Upper lobe of left lung (tissue), 6 donors: ENCODE measurements around the gene SECISBP2L. TPM values are rescaled to one million over a fixed set of nuclear protein-coding genes. Genes with fewer than 3 reads are reported as not detected.

Experiments used
- ATAC-seq, 2 donors: fragments of 200-7000 bp; cut with Tn5 transposase; one replicate each; pipeline ENCODE4 v1.9.1; 2022; ENCODE audit warnings: mild to moderate bottlenecking in 2 of 2, moderate library complexity in 2 of 2; ENCODE audit not compliant: low FRiP score in 2 of 2
- DNase-seq, 2 donors: peaks; one replicate each; pipeline ENCODE4 v3.0.0-alpha.2; 2019 to 2020
- H3K27ac ChIP-seq, 4 donors: fragments of 200-600 bp; sonication (generic); one replicate each; pipeline ENCODE4 v1.5.1; 2016 to 2019
- H3K27me3 ChIP-seq, 4 donors: fragments of 200-600 bp; sonication (generic); one replicate each; pipeline ENCODE4 v1.5.1; 2017 to 2019
- H3K36me3 ChIP-seq, 4 donors: fragments of 200-600 bp; sonication (generic); one replicate each; pipeline ENCODE4 v1.5.1; 2016 to 2019
- H3K4me1 ChIP-seq, 4 donors: fragments of 200-600 bp; sonication (generic); one replicate each; pipeline ENCODE4 v1.5.1; 2018 to 2019
- H3K4me3 ChIP-seq, 4 donors: fragments of 200-600 bp; sonication (generic); one replicate each; pipeline ENCODE4 v1.5.1; 2017 to 2019; ENCODE audit warnings: mild to moderate bottlenecking in 2 of 4, moderate library complexity in 1 of 4
- H3K9me3 ChIP-seq, 4 donors: fragments of 200-600 bp; sonication (generic); one replicate each; pipeline ENCODE4 v1.5.1; 2018 to 2019
- EP300 ChIP-seq, 4 donors: sonication (generic); formaldehyde crosslinking; IDR thresholded peaks; one replicate each; pipeline ENCODE4 v1.5.1; 2017; ENCODE audit warnings: antibody characterized with exemption in 4 of 4, control low read depth in 2 of 4
- POLR2A ChIP-seq, 4 donors: fragments of 450-650 bp; IDR thresholded peaks; one replicate each; pipeline ENCODE4 v1.5.1; 2016 to 2017; ENCODE audit warnings: antibody characterized with exemption in 4 of 4, mild to moderate bottlenecking in 2 of 4
- POLR2AphosphoS5 ChIP-seq, 2 donors: sonication (generic); formaldehyde crosslinking; IDR thresholded peaks; one replicate each; pipeline ENCODE4 v1.5.1; 2017; ENCODE audit warnings: antibody characterized with exemption in 2 of 2
- WGBS, 2 donors: methylation state at CpG; one replicate each; pipeline ENCODE4 v1.1.5; 2017 to 2018; 5-methylcytosine and 5-hydroxymethylcytosine counted together
- total RNA-seq, 6 donors: library from RNA; depleted of rRNA in 4 of 6; stranded (reverse); fragments of >200 nt in 4 of 6; gene quantifications; one replicate each; pipeline versions ENCODE4 v1.1.0 to v1.2.1, GENCODE V29; 2016 to 2021
- TF ChIP-seq, protein P1 (sequence below), 6 experiments: fragments of 450-650 bp in 4 of 6; fragments of 200-600 bp in 2 of 6; sonication (generic) in 2 of 6; IDR thresholded peaks; one replicate each; pipeline ENCODE4 v1.5.1; 2016 to 2019; ENCODE audit warnings: antibody characterized with exemption in 6 of 6
- donor health status: DM: no; HTN: no; CAD: no; lungs with moderate emphysema.
- donor health status: DM: no; HTN: yes; CAD: no; lungs with severe emphysema.

SECISBP2L gene
- total RNA-seq, 6 donors from 2014 or later, result 71.4 to 286 (median 155) TPM

DNA sequence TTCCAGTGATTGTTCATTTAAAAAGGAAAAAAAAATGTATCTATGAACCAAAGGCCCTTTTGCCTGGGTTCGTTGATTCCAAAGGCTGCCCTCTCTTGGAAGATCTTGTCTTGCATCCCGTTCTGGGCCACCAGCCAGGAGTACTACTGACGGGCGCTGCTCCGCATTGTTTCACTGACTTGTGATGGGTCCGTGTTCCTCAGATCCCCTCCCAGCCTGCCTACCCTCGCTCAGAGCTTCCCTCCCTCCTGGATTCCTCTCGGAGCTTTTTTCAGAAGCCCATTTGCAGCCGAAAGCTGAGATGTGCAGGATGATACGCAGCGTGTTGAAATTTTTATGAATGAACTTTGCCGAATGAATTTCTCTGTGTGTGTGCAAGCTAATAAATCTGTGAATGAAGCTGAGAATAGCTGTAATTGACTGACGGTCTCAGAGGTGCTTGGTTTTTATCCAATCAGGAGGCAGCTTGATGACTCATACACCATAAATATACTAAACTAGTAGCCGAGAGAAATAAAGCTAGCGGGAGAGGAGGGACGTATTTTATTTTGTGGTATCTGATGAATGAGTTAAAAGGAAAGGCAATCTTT, 82.6 kb downstream of the SECISBP2L start, which contains the start of gene SHC4:
TSS of gene SHC4 (minus strand) at position 396 of the 590 bp plus-strand sequence. CDS start 904 bp downstream, outside the sequence.
- H3K9me3 ChIP-seq, result no peaks in the 10 kb centered on the region
- WGBS, 2 donors, result 2 to 4% methylated on average over 14 to 16 of the region's 16 CpGs
- H3K36me3 ChIP-seq, result no peaks in the 10 kb centered on the region
- ATAC-seq (peak in 1 of 2 donors; percentile 78), DNase-seq (peak in 1 of 2 donors; percentile 49)
- no peak within 1 kb of the TSS for H3K27ac ChIP-seq
- peaks cover 9 to 23% (median 22%) of the 10 kb centered on the region in 4 donors for H3K4me1 ChIP-seq
- TF ChIP-seq POLR2A (IDR thresholded peaks at IDR 0.05), result no peak
- TF ChIP-seq, protein P1, sequence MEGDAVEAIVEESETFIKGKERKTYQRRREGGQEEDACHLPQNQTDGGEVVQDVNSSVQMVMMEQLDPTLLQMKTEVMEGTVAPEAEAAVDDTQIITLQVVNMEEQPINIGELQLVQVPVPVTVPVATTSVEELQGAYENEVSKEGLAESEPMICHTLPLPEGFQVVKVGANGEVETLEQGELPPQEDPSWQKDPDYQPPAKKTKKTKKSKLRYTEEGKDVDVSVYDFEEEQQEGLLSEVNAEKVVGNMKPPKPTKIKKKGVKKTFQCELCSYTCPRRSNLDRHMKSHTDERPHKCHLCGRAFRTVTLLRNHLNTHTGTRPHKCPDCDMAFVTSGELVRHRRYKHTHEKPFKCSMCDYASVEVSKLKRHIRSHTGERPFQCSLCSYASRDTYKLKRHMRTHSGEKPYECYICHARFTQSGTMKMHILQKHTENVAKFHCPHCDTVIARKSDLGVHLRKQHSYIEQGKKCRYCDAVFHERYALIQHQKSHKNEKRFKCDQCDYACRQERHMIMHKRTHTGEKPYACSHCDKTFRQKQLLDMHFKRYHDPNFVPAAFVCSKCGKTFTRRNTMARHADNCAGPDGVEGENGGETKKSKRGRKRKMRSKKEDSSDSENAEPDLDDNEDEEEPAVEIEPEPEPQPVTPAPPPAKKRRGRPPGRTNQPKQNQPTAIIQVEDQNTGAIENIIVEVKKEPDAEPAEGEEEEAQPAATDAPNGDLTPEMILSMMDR (IDR thresholded peaks at IDR 0.05), result no peak
- peaks cover 0 to 6% (median 0%) of the 10 kb centered on the region in 4 donors for H3K27me3 ChIP-seq
- peak within 1 kb of the TSS in 3 of 4 donors; percentile 40 to 54 (median 51) for H3K4me3 ChIP-seq

DNA sequence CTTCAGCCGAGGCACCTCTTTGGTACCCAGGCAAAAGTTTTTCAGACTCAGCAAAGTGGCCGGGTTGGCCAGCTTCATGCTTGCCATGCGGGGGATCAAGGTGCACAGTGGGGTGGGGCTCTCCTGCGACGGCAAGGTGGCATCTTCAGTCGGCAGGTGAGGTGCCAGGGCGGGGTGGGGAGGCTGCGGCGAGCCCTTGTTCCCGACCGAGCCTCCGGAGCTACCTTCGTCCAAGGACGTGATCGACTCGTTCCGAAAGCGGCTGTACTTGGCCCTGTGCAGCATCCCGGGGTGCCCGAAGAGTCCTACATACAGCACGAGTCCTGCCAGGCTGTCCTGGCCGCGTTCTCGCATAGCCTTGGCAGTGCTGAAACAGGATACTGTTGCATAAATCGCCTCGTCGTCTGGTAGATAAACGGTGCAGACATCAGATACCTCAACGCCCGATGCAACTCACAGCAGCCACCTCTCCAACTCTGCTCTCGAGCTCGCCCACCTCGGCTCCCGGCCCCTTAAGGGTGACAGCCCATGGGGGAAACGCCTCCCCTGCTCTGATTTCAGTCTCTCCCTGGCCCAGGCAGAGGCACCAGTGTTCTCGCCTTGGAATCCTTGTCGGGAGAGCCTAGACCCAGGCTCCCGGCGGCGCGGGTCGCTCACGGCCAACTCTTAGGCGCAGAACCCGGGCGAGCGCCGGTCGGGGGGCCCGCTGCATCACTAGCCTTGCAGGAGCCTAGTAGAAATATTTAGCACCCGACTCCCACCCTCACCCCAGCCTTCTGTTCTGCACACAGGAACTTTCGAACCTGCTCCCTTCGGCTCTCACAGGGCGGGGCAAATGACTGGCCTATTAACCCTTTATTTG, 83.4 kb downstream of the SECISBP2L start:
- Histone ChIP-seq H3K4me3 (peak overlapping the region in 3 of 4 donors; percentile 40 to 54 (median 51)), H3K27me3 (peaks cover 0 to 6% (median 0%) of the 10 kb centered on the region in 4 donors), H3K27ac (no peak overlapping the region), H3K4me1 (peaks cover 9 to 23% (median 22%) of the 10 kb centered on the region in 4 donors), H3K9me3 (no peaks in the 10 kb centered on the region), H3K36me3 (no peaks in the 10 kb centered on the region)
- DNase-seq (peak in 1 of 2 donors; percentile 86), ATAC-seq (peak; percentile 61 to 68)
- TF ChIP-seq POLR2A (IDR thresholded peaks at IDR 0.05) (no peak), EP300 (IDR thresholded peaks at IDR 0.05) (no peak), POLR2AphosphoS5 (IDR thresholded peaks at IDR 0.05) (no peak)
- TF ChIP-seq, protein P1 (IDR thresholded peaks at IDR 0.05), result no peak
- 0 to 19% methylated on average over 9 to 54 of the region's 54 CpGs for WGBS, 2 donors

DNA sequence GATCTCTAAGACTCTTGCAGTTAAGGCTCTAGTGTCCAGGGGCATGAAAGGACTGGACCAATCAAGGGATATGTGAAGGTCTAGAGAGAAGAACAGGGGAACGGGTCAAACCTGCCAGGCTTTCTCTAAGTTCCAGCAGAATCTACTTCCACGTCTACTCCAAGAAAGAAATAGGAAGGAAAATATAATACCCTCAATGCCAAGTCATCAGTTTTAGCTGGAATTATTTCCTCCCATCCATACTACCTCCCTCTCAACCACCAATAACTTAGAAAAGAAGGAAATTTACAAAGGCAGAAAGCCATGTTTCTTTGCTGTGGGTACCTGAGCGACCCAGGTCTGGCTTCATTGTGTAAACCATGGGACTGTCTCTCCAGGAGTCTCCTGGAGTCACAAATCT, 90.3 kb downstream of the SECISBP2L start:
- H3K27me3 ChIP-seq, result peaks cover 0 to 1% (median 0%) of the 10 kb centered on the region in 4 donors
- no peaks in the 10 kb centered on the region for H3K36me3 ChIP-seq
- no peaks in the 10 kb centered on the region for H3K9me3 ChIP-seq
- 87 to 88% methylated on average over 3 of the region's 3 CpGs for WGBS, 2 donors
- no peaks in the 10 kb centered on the region for H3K4me1 ChIP-seq
- no peak overlapping the region for H3K4me3 ChIP-seq
- DNase-seq (no peak), ATAC-seq (no peak)
- no peak overlapping the region for H3K27ac ChIP-seq
- TF ChIP-seq EP300 (IDR thresholded peaks at IDR 0.05) (no peak), POLR2AphosphoS5 (IDR thresholded peaks at IDR 0.05) (no peak), POLR2A (IDR thresholded peaks at IDR 0.05) (no peak)
- TF ChIP-seq, protein P1 (IDR thresholded peaks at IDR 0.05), result no peak

DNA sequence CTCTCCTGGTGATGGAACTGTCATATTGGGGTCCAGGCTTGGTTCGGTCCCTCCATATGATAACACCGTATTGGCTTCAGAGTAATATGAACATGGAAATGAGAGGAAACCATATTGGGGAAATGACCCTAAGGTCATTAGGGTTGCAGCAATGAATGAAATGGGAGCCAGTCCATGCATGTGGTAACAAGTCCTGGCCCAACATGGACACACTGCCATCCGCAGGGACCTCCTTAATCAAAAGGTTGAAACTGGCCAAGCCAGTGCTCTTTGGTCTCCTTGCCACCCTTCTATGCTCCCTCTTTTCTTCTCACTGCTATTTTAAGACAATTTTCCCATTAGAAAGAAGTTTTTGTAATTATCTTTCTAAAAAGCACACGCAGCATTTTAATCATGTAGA, 90.9 kb downstream of the SECISBP2L start:
- H3K4me3 ChIP-seq, result no peak overlapping the region
- ATAC-seq, result no peak
- H3K4me1 ChIP-seq, result no peaks in the 10 kb centered on the region
- 90 to 92% methylated on average over 4 of the region's 4 CpGs for WGBS, 2 donors
- TF ChIP-seq POLR2AphosphoS5 (IDR thresholded peaks at IDR 0.05) (no peak), EP300 (IDR thresholded peaks at IDR 0.05) (no peak), POLR2A (IDR thresholded peaks at IDR 0.05) (no peak)
- TF ChIP-seq, protein P1 (IDR thresholded peaks at IDR 0.05), result no peak
- no peaks in the 10 kb centered on the region for H3K9me3 ChIP-seq
- no peaks in the 10 kb centered on the region for H3K36me3 ChIP-seq
- no peak overlapping the region for H3K27ac ChIP-seq
- no peak for DNase-seq
- H3K27me3 ChIP-seq, result peaks cover 0 to 1% (median 0%) of the 10 kb centered on the region in 4 donors
